Measurements from ENCODE around the gene IQGAP3. TPM values are rescaled to one million over a fixed set of nuclear protein-coding genes. Genes with fewer than 3 reads are reported as not detected.

Gene IQGAP3
- polyA plus RNA-seq, 3 donors: 0.03 to 0.24 TPM; not detected in 1

GRCh38 chr1:156602557-156602993 lies 30.2 kb upstream of the IQGAP3 start:
- TF ChIP-seq CTCF (IDR thresholded peaks at IDR 0.05): peak; percentile 52
- H4K20me1 ChIP-seq (ENCODE audit: insufficient read depth, low read length): no peaks in the 10 kb centered on the region
- peaks cover 26% of the 10 kb centered on the region for H3K4me1 Mint-ChIP-seq
- intact Hi-C loops (cut with micrococcal nuclease): loop anchor here (10.0 kb wide), 2 partner anchors 148 to 218 kb away; no protein-coding TSS in a partner anchor
- H3K4me3 ChIP-seq (replicated peaks in 1 of 3; ENCODE audit: low read depth in 2 of 3, low read length in 3 of 3): no peak overlapping the region
- H3K4me1 ChIP-seq (ENCODE audit: control insufficient read depth in 1 of 2, insufficient read depth in 2 of 2, low read length in 2 of 2): peaks cover 23 to 26% of the 10 kb centered on the region in 2 donors
- H3K27me3 Mint-ChIP-seq (ENCODE audit: low read depth in 3 of 3): peaks cover 1 to 2% (median 2%) of the 10 kb centered on the region in 3 donors
- DNase-seq: peak in 1 of 3 donors; percentile 20
- 10% methylated on average over 7 of the region's 10 CpGs for WGBS (ENCODE audit: insufficient coverage)
- H3K79me2 ChIP-seq (ENCODE audit: insufficient read depth, low read length): peaks cover 22% of the 10 kb centered on the region
- H3K27ac Mint-ChIP-seq: peak overlapping the region in 1 of 7 donors; percentile 34
- peaks cover 13 to 15% of the 10 kb centered on the region in 2 donors for H3K36me3 Mint-ChIP-seq
- peaks cover 6 to 14% of the 10 kb centered on the region in 2 donors for H3K36me3 ChIP-seq (replicated peaks in 1 of 2; ENCODE audit: control insufficient read depth in 1 of 2, insufficient read depth in 2 of 2, low read length in 2 of 2)
- H3K27ac ChIP-seq (ENCODE audit: low read depth in 1 of 2, low read length in 2 of 2): no peak overlapping the region
- peak overlapping the region; percentile 47 for H2AFZ ChIP-seq (ENCODE audit: insufficient read depth, low read depth, low read length, poor library complexity, severe bottlenecking)
- no peaks in the 10 kb centered on the region for H3K27me3 ChIP-seq (ENCODE audit: control insufficient read depth in 2 of 2, insufficient read depth in 2 of 2, low read length in 2 of 2)
- H3K9me3 ChIP-seq (replicated peaks in 1 of 2; ENCODE audit: control insufficient read depth in 1 of 2, insufficient read depth in 1 of 2, low read length in 2 of 2): no peaks in the 10 kb centered on the region
- no peaks in the 10 kb centered on the region for H3K9me3 Mint-ChIP-seq
- H3K9ac ChIP-seq (ENCODE audit: insufficient read depth, low read length, poor library complexity, severe bottlenecking): no peak overlapping the region
- H3K4me2 ChIP-seq (replicated peaks; ENCODE audit: extremely low read depth, low read length, poor library complexity, severe bottlenecking): peak overlapping the region; percentile 35
- peak overlapping the region in 1 of 2 donors; percentile 48 for H3K4me3 Mint-ChIP-seq

GRCh38 chr1:156601892-156602291 lies 29.5 kb upstream of the IQGAP3 start:
- H3K27me3 Mint-ChIP-seq (ENCODE audit: low read depth in 3 of 3): peaks cover 0 to 2% (median 2%) of the 10 kb centered on the region in 3 donors
- peak overlapping the region; percentile 98 to 100 for H3K4me3 Mint-ChIP-seq
- Histone ChIP-seq H3K9me3 (replicated peaks in 1 of 2; ENCODE audit: control insufficient read depth in 1 of 2, insufficient read depth in 1 of 2, low read length in 2 of 2) (no peaks in the 10 kb centered on the region), H2AFZ (ENCODE audit: insufficient read depth, low read depth, low read length, poor library complexity, severe bottlenecking) (peak overlapping the region; percentile 90), H4K20me1 (ENCODE audit: insufficient read depth, low read length) (no peaks in the 10 kb centered on the region), H3K79me2 (ENCODE audit: insufficient read depth, low read length) (peaks cover 22% of the 10 kb centered on the region), H3K4me2 (replicated peaks; ENCODE audit: extremely low read depth, low read length, poor library complexity, severe bottlenecking) (peak overlapping the region; percentile 97), H3K4me1 (ENCODE audit: control insufficient read depth in 1 of 2, insufficient read depth in 2 of 2, low read length in 2 of 2) (peaks cover 23 to 26% of the 10 kb centered on the region in 2 donors), H3K27ac (ENCODE audit: low read depth in 1 of 2, low read length in 2 of 2) (peak overlapping the region; percentile 2 to 68), H3K36me3 (replicated peaks in 1 of 2; ENCODE audit: control insufficient read depth in 1 of 2, insufficient read depth in 2 of 2, low read length in 2 of 2) (peaks cover 13 to 21% of the 10 kb centered on the region in 2 donors), H3K9ac (ENCODE audit: insufficient read depth, low read length, poor library complexity, severe bottlenecking) (no peak overlapping the region), H3K27me3 (ENCODE audit: control insufficient read depth in 2 of 2, insufficient read depth in 2 of 2, low read length in 2 of 2) (no peaks in the 10 kb centered on the region), H3K4me3 (replicated peaks in 1 of 3; ENCODE audit: low read depth in 2 of 3, low read length in 3 of 3) (peak overlapping the region; percentile 85 to 90 (median 85))
- H3K27ac Mint-ChIP-seq: peak overlapping the region in 4 of 7 donors; percentile 44 to 94 (median 80)
- H3K36me3 Mint-ChIP-seq: peaks cover 19 to 20% of the 10 kb centered on the region in 2 donors
- DNase-seq: no peak
- H3K4me1 Mint-ChIP-seq: peaks cover 26% of the 10 kb centered on the region
- intact Hi-C loops (cut with micrococcal nuclease): loop anchor here (10.0 kb wide), 2 partner anchors 147 to 217 kb away; no protein-coding TSS in a partner anchor
- 75% methylated on average over 6 of the region's 12 CpGs for WGBS (ENCODE audit: insufficient coverage)
- TF ChIP-seq CTCF (IDR thresholded peaks at IDR 0.05): no peak
- H3K9me3 Mint-ChIP-seq: no peaks in the 10 kb centered on the region
